Stimulated activated CD8-positive, alpha-beta memory T cell treated with anti-CD3 and anti-CD28 coated beads, Interleukin-12 subunit alpha, Interleukin-12 subunit beta, amount 100 ng/mL, for 24 hours (primary cell): ENCODE measurements around the gene LIPT2.
"Not testable (repeated sequence)": the region's sequence is repeated elsewhere in the genome, so short reads cannot be mapped to it uniquely, and the experiment has no call there.

ENCODE experiments used
- DNase-seq: peaks from one replicate; pipeline ENCODE4 v3.0.0-alpha.2; 2020; ENCODE audit errors: extremely low read depth

The LIPT2 gene

GRCh38 chr11:74492974-74493790 lies at the start of gene LIPT2:
TSS of gene LIPT2 (minus strand) at chr11:74493724. CDS start at chr11:74493703, 21 bp downstream.
- peak; percentile 96 for DNase-seq

DNA sequence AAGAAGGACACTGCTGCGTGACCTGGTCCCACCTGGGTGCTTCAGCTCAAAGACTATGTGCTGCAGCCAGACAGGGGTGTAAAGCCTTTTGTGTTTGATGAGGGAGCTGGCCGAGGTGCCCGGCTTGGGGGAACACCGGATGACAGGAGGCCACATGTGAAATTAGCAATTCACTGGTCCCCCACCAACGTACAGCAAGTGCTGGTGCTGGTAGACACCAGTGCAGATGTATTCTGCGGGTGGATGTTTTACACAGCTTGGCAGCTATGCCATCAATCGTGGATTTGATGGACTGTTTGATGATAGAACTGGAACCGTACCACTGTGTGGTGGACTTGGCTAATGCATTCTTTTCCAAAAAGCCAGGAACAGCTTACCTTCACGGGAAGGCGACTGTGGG lies 47.9 kb upstream of the LIPT2 start:
- no peak for DNase-seq

DNA sequence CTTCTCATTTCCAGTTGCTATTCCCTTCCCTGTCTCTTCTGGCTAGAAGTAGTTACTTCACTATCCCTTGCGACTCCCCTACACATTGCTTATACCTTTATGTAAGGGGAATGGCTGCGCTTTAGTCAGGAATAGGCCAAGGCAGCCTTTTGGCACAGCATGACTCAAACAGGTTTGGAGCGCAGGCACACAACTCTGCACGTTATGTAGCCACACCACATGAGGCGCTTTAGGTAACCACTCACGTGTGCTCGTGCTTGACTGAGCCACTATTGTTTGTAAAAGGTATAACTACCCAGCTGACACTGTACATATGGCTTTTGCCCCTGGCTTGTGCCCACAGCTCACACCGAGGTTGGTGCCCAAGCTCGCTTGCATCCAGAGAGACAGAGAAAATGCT lies 46.7 kb upstream of the LIPT2 start:
- no peak for DNase-seq

- no peak for DNase-seq
These were observed 45.2 kb upstream of the LIPT2 start for GRCh38 chr11:74538680-74539079.

GRCh38 chr11:74535371-74536160 lies 42.0 kb upstream of the LIPT2 start:
- DNase-seq: no peak

- DNase-seq: not testable (repeated sequence)
These were observed 41.4 kb upstream of the LIPT2 start for GRCh38 chr11:74534946-74535275.

- no peak for DNase-seq
These were observed 40.9 kb upstream of the LIPT2 start for GRCh38 chr11:74534216-74534945.

DNA sequence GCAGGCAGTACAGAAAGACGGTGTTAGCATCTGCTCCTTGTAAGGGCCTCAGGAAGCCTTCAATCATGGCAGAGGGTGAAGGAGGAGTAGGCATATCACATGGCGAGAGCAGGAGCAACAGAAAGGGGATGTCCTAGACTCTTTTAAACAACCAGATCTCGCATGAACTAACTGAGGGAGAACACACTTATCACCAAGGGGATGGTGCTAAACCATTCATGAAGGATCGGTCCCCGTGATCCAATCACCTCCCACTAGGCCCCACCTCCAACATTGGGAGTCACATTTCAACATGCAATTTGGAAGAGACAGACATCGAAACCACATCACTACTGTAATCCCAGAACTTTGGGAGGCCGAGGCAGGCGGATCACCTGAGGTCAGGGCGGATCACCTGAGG lies 39.9 kb upstream of the LIPT2 start:
- DNase-seq: no peak

DNA sequence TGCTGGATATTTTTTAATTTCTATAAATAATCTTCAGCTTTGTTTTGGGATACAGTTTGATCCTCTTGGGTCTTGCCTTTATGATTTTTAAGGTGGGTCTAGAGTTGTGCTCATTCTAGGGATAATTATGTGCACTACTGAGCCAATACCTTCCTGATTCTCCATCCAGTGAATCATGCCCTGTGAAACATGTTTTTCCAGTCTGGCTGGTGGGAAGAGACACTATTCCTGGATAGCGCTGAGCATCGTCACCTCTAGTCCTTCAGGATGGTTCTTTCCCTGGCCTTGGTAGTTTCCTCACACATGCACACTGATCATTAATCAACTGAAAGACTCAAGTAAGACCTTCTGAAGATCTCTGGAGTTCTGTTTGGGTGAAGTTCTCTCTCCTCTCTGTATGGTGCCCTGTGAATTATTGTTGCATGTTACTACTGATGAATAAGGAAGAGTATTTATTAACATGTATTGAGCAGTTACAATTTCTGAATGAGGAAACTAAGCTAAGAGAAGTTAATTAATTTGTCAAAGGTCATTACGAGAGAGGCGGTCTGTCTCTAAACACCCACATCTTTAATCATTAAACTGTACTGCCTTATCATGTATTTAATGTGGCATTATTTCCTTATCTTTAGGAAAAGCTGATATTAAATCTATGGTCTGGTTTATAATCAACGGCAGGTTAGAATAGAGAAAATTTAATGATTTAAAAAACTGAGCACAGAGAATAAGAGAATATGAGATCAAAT lies 39.1 kb upstream of the LIPT2 start:
- DNase-seq: no peak

- DNase-seq: no peak
These were observed 31.5 kb upstream of the LIPT2 start for GRCh38 chr11:74524978-74525377.

GRCh38 chr11:74524501-74524900 lies 31.0 kb upstream of the LIPT2 start:
- DNase-seq: no peak

DNA sequence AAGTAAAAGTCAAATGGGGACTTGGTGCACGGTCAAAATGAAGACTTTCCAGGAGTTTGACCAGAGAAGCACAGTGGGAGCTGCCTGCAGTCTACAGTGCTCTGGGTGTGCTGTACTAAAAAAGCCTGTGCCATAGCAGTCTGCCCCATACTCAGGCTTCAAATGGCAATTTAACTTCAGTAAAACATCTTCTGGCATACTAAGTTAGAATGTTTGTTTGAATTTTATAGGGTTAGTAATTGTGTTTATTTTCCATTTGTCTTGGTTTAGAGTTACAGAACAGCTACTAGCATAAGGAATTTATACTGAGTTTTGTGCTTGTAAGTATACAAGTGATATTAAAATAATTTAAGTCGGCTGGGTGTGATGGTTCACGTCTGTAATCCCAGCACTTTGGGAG lies 29.3 kb upstream of the LIPT2 start:
- no peak for DNase-seq

DNA sequence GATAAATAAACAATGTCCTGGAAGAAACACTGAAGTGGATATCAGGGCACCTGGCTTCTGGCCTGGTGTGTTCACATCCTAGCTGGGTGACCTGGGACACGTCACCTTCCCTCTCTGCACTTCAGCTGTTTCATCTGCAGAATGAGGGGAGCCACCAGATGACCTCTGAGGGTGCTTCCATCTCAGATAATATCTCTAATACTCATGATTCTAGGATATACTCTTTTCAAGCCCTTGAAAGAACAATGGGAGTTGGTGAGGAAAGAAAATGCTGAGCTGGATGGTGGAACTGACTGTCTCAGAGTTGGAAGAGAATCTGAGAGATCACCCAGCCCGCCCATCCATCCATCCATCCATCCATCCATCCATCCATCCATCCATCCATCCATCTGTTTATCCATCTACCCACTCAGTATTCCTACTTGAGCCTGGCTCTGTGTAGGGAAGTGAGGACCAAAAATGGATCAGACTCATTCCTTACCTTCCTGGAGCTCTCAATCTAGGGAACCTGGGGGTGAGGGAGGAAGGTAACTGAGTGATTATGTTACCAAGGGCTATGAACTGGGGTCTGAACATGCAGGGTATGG lies 28.2 kb upstream of the LIPT2 start:
- DNase-seq: no peak

DNA sequence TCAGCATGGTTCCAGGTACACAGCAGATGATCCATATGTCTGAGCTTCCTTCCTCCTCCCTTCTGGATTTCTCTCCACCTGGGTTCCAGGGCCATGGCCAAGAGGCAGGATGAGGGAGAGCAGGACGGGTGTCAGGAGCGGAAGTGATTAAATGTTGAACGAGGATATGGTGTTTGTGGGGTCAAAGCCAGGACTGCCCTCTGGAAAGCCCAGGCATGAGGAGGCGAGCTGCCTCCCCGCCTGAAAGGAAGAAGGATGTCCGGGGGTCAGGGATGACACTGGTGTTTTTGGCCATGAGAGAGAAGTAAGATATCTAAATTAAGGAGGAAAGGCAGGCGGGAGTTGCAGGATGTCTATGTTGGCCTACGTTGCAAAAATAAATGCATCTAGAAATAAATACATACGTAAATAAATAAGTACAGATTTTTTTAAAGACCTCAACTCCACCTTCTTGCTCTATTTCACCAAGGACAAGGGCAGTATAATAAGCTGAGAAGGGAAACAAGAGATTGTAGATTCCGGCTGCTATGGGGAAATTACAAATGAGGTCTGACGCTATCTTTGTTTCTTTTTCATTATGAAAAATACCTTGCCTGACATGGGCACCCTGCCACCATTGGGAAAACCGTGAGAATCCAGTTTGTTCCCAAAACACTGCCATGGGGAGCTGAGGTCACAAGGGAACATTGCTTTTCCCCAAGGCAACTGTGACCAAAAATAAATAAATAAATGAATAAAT lies 27.6 kb upstream of the LIPT2 start:
- DNase-seq: no peak

GRCh38 chr11:74520316-74520715 lies 26.8 kb upstream of the LIPT2 start:
- no peak for DNase-seq

DNA sequence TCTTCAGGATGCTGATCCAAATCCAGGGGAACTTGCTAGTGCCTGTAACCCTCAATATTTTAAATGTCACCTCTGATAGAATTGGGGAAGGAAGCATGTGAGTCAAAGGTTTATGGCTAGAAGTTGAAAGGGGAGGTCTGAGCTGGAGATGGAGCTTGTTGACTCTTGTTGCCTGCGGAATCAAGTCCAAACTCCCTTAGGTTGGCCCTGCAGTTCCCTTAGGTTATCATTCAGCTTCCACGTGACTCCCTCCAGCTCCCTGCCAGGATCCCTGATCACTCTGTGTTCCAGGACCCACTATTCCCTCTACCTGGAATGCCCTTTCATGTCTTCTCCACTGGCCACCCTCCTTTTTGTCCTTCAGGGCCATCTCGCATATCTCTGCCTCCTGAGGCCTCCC lies 26.2 kb upstream of the LIPT2 start:
- no peak for DNase-seq

GRCh38 chr11:74517592-74517991 lies 24.1 kb upstream of the LIPT2 start:
- DNase-seq: not testable (repeated sequence)

- no peak for DNase-seq
These were observed 14.1 kb upstream of the LIPT2 start for GRCh38 chr11:74507582-74507981.

DNA sequence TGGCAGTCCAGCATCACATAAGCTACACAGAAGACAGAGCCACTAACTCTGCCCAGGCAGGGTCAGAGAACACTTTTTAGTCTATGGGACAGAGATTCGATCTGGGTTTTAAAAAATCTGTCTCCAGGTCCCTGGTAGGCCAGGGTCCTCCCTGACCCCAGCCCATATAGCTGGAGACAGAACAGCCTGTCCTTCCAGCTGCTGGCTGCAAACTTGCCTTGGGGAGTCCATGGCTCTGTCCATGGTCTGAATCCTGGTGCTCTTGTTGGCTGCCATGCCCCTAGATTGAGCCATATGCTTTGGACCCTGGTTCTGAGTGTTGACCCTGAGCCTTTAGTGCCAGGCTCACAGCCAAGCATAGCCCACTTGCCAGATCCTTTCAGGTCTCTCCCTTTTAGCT lies 13.3 kb upstream of the LIPT2 start:
- no peak for DNase-seq

GRCh38 chr11:74505911-74506310 lies 12.4 kb upstream of the LIPT2 start:
- no peak for DNase-seq
